OCI-LY3 (cell line): ENCODE data around the gene POLR2E.

Experiments
- CTCF ChIP-seq: fragments of 200-600, 300-600 bp; sonication (generic); IDR thresholded peaks from 2 replicates; pipeline ENCODE4 v1.5.1; 2014; ENCODE audit warnings: antibody characterized with exemption, low read length, low read depth
- EZH2phosphoT487 ChIP-seq: fragments of 200-600 bp; shearing (Covaris generic); IDR thresholded peaks from 2 replicates; pipeline ENCODE4 v1.6.1; 2018; ENCODE audit warnings: antibody characterized with exemption, mixed run types, low read depth

DNA sequence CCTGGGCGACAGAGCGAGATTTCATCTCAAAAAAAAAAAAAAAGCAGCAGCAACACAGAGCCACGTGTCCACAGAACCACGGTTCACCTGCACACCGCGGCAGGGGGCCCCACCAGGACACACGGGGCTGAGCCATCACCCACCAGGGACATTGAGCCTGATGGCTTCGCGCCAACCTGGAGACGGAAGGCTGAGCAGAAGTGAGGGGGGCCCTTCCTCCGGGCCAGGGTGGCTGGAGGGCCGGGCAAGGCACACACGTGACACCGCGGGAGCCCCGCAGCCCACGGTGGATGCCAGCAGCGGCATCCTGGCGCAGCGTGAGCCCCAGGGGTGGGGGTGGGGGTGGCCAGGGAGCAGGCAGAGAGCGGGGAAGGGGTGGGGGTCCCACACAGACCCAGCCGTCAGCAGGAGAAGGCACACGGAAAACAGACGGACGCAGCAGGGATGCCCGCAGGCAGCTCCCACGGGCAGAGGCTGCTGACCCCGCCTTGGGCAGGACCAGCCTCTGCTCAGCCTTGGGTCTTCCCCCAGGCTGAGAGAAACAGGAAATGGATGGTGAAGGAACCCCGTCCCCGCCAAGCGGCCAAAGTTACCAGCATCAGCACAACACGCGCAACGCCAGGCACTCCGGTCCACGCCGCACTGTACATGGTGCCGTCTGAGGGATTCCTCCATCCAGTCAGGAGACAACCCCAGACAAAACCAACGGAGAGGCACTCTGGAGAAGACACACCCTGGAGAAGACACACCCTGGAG is 45.3 kb upstream of the POLR2E start:
- TF ChIP-seq EZH2phosphoT487 (no peak), CTCF (no peak)
